EL (cell line): Measurements from ENCODE around the gene CD276.

ENCODE experiments used
- DNase-seq: peaks from one replicate; pipeline ENCODE4 v3.0.0-alpha.2; 2016

Gene CD276

GRCh38 chr15:73750438-73750837 is 66.3 kb downstream of the CD276 start:
- DNase-seq, result no peak

GRCh38 chr15:73750951-73751350 is 66.8 kb downstream of the CD276 start:
- DNase-seq, result no peak

GRCh38 chr15:73751511-73751898 is 67.3 kb downstream of the CD276 start:
- no peak for DNase-seq

DNA sequence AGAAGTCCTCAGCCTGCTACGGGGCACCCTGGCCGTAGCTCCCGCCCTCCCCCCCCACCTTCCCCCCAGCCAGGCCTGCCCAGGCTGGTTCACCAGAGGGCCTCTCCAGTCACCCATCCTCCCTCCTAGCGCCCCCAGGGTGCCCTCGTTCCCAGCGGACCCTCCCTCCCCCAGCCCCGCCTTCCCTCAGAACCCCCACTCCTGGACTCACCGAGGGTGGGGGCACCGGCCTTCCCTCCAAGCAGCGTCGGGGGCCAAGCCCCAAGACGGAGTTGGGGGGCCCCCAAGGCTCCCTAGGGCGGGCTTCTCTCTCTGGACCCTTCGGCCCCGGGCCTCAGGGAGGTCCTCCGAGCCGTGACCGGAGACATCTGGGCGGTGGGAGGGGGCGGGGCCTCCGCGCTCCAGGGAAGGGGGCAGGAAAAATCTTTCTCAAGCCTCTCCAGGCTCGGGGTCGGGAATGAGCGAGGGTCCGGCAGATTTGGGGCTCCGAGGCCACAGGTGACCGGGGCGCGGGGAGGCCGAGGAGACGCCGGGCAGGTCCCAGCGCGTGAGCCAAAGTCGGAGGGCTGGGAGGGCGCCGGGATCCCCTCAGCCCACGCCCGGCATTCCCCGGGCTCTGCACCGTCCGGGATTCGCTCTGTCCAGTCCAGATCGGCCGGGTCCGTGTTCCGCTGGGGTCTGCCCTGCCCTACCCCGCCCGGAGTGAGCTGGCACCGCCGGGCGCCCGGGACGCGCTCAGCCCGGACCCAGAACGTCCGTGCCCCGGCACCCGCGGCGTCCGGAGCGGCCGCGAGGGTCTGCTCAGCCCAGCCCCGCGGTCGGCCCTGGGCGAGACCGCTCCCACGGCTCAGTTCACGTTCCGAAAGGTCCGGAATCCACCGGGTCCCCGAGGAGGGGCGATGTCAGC is 68.0 kb downstream of the CD276 start:
- no peak for DNase-seq

DNA sequence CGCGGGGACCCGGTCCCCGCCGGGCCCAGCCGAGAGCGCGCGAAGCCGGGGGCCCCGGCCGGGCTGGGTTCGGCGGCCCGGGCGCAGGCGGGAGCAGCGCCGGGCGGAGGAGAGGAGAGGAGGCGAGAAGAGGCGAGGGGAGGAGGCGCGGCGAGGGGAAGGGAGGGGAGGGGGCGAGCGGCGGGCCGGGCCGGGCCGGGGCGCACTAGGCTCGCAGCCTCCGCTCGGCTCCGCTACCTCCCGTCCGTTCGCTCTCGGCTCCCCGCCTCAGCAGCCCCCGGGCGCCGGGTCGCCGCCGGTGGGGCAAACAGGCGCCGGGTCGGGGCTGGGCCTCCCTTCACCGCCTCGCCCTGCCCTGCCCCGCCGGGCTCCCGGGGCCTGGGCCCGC is 68.6 kb downstream of the CD276 start:
- DNase-seq, result no peak

DNA sequence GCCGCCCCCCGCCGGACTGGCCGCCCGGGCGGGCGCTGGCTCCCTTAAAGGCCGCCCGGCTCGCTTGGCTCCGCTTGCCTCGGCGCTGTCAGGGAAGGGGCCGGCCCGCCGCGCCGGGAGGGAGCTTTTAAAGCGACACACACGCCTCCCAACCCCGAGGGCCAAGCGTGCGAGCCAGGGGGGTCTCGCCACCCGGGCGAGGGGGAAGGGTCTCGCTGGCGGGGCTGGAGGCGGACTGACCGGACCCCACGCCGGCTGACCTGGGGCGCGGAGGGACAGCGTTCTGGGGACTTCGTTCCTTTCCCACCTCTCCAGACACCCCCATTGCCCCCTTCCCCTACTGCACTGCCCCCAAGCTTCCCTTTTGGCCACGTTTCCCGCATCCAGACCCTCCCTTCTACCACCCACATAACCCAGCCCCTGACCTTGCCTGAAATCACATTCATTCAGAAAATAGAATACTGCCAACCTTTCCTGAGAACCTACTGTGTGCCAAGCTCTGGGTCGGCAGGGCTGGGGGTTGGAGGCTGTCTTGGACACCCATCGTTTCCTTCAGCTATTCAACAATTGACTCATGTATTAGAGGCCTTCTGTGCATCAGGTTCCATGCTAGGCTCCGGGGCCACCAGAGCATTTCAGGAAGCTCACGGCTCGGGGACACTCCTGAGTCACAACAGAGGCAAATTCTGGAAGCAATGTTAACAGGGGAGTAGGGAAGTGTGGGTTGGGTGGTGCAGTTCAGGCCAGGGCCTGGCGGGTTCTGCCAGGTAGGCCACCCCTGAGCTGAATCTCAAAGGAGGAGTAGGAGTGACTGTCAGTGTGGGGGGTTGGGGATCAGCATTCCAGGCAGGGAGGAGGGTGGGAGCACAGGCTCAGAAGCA is 69.3 kb downstream of the CD276 start, which contains the start of gene INSYN1:
Gene INSYN1 (minus strand): TSS at position 102 of the 881 bp plus-strand sequence. CDS start 2,221 bp downstream, outside the sequence.
- peak; percentile 22 for DNase-seq

- no peak for DNase-seq
Measured at GRCh38 chr15:73754461-73754860, 70.3 kb downstream of the CD276 start.

DNA sequence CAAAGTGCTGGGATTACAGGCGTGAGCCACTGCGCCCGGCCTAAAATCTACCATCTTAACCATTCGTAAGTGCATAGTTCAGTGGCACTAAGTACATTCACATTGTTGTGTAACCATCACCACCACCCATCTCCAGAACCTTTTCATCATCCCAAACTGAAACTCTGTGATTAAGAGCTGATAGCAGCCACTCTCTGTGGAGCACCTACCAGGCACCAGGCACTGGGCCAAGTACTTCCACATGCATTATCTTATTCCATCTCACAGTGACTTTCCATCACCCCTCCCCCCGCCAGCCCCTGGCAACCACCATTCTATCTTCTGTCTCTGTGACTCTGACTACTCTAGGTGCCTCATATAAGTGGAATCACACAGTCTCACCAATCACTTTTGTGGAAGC is 71.3 kb downstream of the CD276 start:
- DNase-seq, result no peak

- DNase-seq, result no peak
Measured at GRCh38 chr15:73755946-73756345, 71.8 kb downstream of the CD276 start.

DNA sequence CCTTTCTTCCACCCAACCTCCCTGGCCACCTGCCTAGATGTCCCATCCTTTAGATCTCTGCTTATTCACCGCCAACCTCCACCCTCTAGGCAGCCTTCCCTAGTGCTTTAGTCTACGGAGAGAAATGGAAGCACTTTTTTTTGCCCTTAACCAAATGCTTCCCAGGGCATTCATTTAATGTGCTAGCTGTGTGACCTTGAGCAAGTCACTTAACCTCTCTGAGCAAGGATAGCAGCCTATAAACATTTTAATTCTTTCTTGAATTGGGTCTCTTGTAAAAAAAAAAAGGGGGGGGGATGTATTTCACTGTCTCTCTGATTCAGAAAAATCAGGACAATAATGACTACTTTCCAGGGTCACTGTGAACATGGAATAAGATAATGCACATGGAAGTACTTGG is 72.2 kb downstream of the CD276 start:
- DNase-seq, result no peak

DNA sequence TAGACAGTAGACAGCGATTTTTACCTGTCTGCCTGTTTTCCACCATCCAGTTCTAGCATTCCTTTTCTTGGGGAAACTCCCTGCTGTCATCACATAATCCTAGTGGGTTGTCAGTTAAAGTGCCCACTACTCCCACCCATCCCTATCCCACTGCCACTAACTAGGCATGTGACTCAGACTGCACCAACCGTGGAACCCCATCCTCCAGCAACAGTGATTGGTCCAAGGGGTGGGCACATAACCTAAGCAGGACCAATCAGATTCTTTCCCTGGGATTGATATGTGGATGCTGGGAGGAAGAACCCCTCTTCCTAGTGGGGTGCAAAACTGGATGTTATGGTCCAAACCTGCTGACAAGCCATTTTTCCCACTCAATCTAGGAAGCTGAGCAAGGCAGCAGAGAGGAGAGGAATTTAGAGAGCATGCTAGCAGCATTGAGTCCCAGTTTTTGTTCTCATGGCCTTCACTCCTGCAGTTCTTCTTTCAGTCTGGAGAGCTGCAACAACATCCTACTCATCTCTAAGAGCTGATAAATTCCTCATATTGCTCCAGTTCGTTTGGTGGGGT is 72.8 kb downstream of the CD276 start:
- no peak for DNase-seq

DNA sequence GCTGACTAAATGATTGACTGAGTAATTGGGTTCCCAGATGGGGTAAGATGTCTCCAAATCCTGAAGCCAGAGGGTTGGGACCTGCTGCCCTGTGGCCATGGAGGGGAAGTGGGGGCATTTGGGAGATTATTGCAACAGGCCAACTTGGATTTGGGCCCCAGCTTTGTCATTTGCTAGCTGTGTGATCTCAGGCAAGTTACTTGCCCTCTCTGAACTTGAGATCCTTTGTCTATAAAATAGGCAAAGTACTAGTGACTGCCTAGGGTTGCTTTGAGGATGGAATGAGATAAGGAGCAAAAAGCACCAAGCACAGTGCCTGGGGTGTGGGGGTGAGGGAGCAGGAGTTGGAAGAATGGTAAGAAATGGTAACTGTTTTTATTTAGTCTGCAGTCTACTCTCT is 73.4 kb downstream of the CD276 start:
- DNase-seq, result no peak

GRCh38 chr15:73758461-73758860 is 74.3 kb downstream of the CD276 start:
- DNase-seq, result no peak

DNA sequence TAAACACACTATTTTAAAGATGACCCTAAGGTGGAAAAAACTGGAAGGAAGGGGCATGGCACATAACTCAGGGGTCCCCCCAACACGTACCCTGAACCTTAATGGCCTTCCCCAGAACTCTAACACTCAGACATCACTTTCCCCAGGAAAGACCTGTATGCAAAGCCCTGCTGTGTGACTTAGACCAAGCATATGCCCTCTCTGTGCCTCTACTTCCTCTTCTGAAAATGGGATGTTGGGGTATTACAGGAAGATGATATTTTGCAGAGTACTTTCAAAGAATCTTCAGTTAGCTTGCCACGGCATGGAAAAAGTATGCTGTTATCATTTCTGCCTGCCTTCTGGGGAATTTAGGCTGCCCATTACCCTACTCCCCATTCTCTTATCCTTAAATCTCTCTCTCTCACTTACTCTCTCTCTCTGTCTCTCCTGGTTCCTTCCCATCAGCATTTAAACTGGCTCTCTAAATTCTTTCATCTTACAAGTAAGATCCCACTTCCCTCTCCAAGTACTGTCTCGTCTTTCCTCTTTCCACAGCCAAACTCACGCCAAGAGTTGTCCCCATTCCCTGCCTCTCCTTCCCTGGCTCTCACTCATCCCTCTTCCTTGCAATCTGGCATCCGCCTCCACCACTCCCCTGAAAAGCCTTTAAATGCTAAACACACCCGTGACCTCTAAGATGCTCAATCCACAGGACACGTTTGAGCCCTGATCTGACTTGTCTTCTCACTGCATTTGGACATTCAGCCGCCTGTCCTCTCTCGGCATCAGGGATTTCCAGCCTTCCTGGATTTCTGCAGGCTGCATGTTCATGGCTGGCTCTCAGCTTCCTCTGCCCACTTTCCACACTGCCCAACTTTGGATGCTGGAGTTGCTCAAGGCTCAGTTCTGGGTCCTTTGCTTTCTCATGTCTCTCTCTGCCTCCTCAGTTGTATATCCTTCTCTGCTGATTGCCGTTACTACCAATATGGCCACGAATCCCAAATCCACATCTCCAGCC is 76.4 kb downstream of the CD276 start:
- DNase-seq, result no peak

DNA sequence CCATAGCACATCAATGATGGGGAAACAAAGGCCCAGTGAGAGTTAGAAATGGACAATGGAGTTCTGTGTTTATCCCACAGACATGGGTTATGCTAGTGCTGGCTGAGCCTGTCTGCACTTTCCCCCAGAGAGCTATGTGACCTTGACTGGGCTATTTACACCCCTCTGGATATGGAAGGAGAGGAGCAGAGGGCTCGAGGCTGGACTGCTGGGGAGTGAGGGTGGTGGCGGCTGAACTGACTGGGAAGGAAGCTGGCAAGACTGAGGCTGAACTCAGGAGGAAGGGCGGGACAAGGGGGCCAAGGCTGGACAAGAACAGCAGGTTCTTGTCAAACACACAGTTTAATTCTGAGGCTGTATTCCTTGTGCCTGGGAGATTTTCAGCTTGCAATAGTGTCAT is 79.7 kb downstream of the CD276 start:
- DNase-seq, result no peak
